GM19238 (cell line): ENCODE measurements around the gene RNF130.

Experiments used
- DNase-seq: peaks from one replicate; pipeline ENCODE4 v3.0.0; 2011; ENCODE audit warnings: low spot score; ENCODE audit not compliant: insufficient read length

The RNF130 gene

GRCh38 chr5:179918742-179919486 is 152.6 kb downstream of the RNF130 start:
- no peak for DNase-seq

GRCh38 chr5:179916523-179916922 is 155.0 kb downstream of the RNF130 start:
- no peak for DNase-seq

GRCh38 chr5:179915406-179915935 is 156.1 kb downstream of the RNF130 start:
- DNase-seq: no peak

GRCh38 chr5:179914032-179914755 is 157.4 kb downstream of the RNF130 start:
- DNase-seq: no peak

- DNase-seq: no peak
These were observed 158.1 kb downstream of the RNF130 start for GRCh38 chr5:179913461-179913860.

GRCh38 chr5:179912951-179913350 is 158.6 kb downstream of the RNF130 start:
- no peak for DNase-seq

- DNase-seq: no peak
These were observed 159.2 kb downstream of the RNF130 start for GRCh38 chr5:179912386-179912785.

GRCh38 chr5:179909224-179909623 is 162.3 kb downstream of the RNF130 start:
- DNase-seq: no peak

- no peak for DNase-seq
These were observed 163.0 kb downstream of the RNF130 start for GRCh38 chr5:179908528-179908927.

GRCh38 chr5:179907556-179908324 is 163.8 kb downstream of the RNF130 start, which contains the start of gene TBC1D9B:
Gene TBC1D9B, minus strand, starts transcription at chr5:179907897. Its CDS starts 76 bp downstream, at chr5:179907821.
- DNase-seq: peak; percentile 72

- DNase-seq: peak; percentile 27
These were observed 164.6 kb downstream of the RNF130 start for GRCh38 chr5:179906795-179907555.

GRCh38 chr5:179906294-179906794 is 165.2 kb downstream of the RNF130 start:
- no peak for DNase-seq

GRCh38 chr5:179905161-179905560 is 166.4 kb downstream of the RNF130 start:
- no peak for DNase-seq
